ENCODE measurements around the gene COX7B. TPM values are rescaled to one million over a fixed set of nuclear protein-coding genes. Genes with fewer than 3 reads are reported as not detected.

Gene COX7B
- total and polyA plus RNA-seq, 2 of the 8 experiments (the other 6 are each of a cell fraction or from before 2014, with no cell fraction given), result 268 to 974 TPM

DNA sequence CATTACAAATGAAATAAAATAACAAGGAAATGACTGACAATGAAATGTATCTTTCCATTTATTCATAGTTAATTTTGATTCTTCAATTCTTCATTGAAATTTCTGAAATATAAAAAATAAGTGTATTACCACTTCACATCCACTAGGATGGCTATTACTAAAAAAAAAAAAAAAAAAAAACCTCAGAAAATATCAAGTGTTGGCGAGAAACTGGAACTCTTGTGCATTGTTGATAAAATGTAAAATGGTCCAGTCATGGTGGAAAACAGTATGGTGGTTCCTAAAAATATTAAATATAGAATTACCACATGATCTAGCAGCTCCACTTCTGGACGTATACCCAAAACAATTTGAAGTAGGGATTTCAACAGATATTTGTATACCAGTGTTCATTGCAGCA lies 47.3 kb downstream of the COX7B start (continued):
- TF ChIP-seq, protein P1, sequence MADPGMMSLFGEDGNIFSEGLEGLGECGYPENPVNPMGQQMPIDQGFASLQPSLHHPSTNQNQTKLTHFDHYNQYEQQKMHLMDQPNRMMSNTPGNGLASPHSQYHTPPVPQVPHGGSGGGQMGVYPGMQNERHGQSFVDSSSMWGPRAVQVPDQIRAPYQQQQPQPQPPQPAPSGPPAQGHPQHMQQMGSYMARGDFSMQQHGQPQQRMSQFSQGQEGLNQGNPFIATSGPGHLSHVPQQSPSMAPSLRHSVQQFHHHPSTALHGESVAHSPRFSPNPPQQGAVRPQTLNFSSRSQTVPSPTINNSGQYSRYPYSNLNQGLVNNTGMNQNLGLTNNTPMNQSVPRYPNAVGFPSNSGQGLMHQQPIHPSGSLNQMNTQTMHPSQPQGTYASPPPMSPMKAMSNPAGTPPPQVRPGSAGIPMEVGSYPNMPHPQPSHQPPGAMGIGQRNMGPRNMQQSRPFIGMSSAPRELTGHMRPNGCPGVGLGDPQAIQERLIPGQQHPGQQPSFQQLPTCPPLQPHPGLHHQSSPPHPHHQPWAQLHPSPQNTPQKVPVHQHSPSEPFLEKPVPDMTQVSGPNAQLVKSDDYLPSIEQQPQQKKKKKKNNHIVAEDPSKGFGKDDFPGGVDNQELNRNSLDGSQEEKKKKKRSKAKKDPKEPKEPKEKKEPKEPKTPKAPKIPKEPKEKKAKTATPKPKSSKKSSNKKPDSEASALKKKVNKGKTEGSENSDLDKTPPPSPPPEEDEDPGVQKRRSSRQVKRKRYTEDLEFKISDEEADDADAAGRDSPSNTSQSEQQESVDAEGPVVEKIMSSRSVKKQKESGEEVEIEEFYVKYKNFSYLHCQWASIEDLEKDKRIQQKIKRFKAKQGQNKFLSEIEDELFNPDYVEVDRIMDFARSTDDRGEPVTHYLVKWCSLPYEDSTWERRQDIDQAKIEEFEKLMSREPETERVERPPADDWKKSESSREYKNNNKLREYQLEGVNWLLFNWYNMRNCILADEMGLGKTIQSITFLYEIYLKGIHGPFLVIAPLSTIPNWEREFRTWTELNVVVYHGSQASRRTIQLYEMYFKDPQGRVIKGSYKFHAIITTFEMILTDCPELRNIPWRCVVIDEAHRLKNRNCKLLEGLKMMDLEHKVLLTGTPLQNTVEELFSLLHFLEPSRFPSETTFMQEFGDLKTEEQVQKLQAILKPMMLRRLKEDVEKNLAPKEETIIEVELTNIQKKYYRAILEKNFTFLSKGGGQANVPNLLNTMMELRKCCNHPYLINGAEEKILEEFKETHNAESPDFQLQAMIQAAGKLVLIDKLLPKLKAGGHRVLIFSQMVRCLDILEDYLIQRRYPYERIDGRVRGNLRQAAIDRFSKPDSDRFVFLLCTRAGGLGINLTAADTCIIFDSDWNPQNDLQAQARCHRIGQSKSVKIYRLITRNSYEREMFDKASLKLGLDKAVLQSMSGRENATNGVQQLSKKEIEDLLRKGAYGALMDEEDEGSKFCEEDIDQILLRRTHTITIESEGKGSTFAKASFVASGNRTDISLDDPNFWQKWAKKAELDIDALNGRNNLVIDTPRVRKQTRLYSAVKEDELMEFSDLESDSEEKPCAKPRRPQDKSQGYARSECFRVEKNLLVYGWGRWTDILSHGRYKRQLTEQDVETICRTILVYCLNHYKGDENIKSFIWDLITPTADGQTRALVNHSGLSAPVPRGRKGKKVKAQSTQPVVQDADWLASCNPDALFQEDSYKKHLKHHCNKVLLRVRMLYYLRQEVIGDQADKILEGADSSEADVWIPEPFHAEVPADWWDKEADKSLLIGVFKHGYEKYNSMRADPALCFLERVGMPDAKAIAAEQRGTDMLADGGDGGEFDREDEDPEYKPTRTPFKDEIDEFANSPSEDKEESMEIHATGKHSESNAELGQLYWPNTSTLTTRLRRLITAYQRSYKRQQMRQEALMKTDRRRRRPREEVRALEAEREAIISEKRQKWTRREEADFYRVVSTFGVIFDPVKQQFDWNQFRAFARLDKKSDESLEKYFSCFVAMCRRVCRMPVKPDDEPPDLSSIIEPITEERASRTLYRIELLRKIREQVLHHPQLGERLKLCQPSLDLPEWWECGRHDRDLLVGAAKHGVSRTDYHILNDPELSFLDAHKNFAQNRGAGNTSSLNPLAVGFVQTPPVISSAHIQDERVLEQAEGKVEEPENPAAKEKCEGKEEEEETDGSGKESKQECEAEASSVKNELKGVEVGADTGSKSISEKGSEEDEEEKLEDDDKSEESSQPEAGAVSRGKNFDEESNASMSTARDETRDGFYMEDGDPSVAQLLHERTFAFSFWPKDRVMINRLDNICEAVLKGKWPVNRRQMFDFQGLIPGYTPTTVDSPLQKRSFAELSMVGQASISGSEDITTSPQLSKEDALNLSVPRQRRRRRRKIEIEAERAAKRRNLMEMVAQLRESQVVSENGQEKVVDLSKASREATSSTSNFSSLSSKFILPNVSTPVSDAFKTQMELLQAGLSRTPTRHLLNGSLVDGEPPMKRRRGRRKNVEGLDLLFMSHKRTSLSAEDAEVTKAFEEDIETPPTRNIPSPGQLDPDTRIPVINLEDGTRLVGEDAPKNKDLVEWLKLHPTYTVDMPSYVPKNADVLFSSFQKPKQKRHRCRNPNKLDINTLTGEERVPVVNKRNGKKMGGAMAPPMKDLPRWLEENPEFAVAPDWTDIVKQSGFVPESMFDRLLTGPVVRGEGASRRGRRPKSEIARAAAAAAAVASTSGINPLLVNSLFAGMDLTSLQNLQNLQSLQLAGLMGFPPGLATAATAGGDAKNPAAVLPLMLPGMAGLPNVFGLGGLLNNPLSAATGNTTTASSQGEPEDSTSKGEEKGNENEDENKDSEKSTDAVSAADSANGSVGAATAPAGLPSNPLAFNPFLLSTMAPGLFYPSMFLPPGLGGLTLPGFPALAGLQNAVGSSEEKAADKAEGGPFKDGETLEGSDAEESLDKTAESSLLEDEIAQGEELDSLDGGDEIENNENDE (IDR thresholded peaks at IDR 0.05; ENCODE audit: insufficient replicate concordance, low read length), result no peak
- TF ChIP-seq KDM1A (IDR thresholded peaks at IDR 0.05; ENCODE audit: borderline replicate concordance, low read length) (no peak), SUZ12 (IDR thresholded peaks at IDR 0.05; ENCODE audit: low read length) (no peak), GABPA (IDR thresholded peaks at IDR 0.05; ENCODE audit: borderline replicate concordance, insufficient read depth, low read length) (no peak), TAF1 (IDR thresholded peaks at IDR 0.05; ENCODE audit: low read depth, low read length) (no peak), YY1 (IDR thresholded peaks at IDR 0.05; ENCODE audit: low read depth, low read length) (no peak), CBX5 (IDR thresholded peaks at IDR 0.05; ENCODE audit: low read depth, low read length) (no peak), TCF12 (IDR thresholded peaks at IDR 0.05; ENCODE audit: low read depth, low read length) (no peak), EZH2 (IDR thresholded peaks at IDR 0.05; ENCODE audit: low read depth, low read length, severe bottlenecking) (no peak), RAD21 (IDR thresholded peaks at IDR 0.05 in 1 of 2, conservative IDR thresholded peaks at IDR 0.05 in 1 of 2; ENCODE audit: low read depth in 2 of 2, low read length in 2 of 2) (no peak), CEBPB (IDR thresholded peaks at IDR 0.05; ENCODE audit: low read depth, low read length) (no peak), POLR2AphosphoS5 (IDR thresholded peaks at IDR 0.05; ENCODE audit: low read depth, low read length) (no peak)
